Natural killer cell (primary cell): ENCODE results near the gene GPR171. TPM values are rescaled to one million over a fixed set of nuclear protein-coding genes. Genes with fewer than 3 reads are reported as not detected.
"Not testable (repeated sequence)": the region's sequence is repeated elsewhere in the genome, so short reads cannot be mapped to it uniquely, and the experiment has no call there.

Experiments used
- ATAC-seq, 3 donors: fragments of 150-1000 bp in 2 of 3; fragments of 200-7000 bp in 1 of 3; cut with Tn5 transposase; 1 replicate in 1 of 3; 2 replicates in 2 of 3; pipeline ENCODE4 v1.10.0; 2021; ENCODE audit warnings: mild to moderate bottlenecking in 2 of 3, moderate library complexity in 2 of 3
- DNase-seq, 2 donors: peaks; one replicate each; pipeline versions ENCODE4 v3.0.0 to v3.0.0-alpha.2; 2013 to 2021; ENCODE audit warnings: mixed read lengths in 1 of 2
- H3K27ac ChIP-seq: one replicate; pipeline ENCODE4 v1.5.1; 2013; ENCODE audit warnings: mild to moderate bottlenecking, low read length
- H3K27me3 ChIP-seq: one replicate; pipeline ENCODE4 v1.6.1; 2013; ENCODE audit warnings: low read length; ENCODE audit not compliant: control insufficient read depth, insufficient read depth
- H3K36me3 ChIP-seq: one replicate; pipeline ENCODE4 v1.6.1; 2013; ENCODE audit warnings: low read length; ENCODE audit not compliant: control insufficient read depth, insufficient read depth
- H3K4me1 ChIP-seq: one replicate; pipeline ENCODE4 v1.6.1; 2013; ENCODE audit warnings: low read length; ENCODE audit not compliant: control insufficient read depth, insufficient read depth
- H3K4me3 ChIP-seq: one replicate; pipeline ENCODE4 v1.5.1; 2013; ENCODE audit warnings: low read length
- H3K9me3 ChIP-seq: one replicate; pipeline ENCODE4 v1.6.1; 2013; ENCODE audit warnings: low read length; ENCODE audit not compliant: control insufficient read depth, insufficient read depth
- H3K27ac Mint-ChIP-seq, 2 donors: one replicate each; pipeline ENCODE4 v1.8.0; 2022; ENCODE audit warnings: mild to moderate bottlenecking in 2 of 2, mixed read lengths in 2 of 2, moderate library complexity in 1 of 2
- H3K27me3 Mint-ChIP-seq, 2 donors: one replicate each; pipeline ENCODE4 v1.8.0; 2022; ENCODE audit warnings: low read depth in 2 of 2, mixed read lengths in 2 of 2
- H3K36me3 Mint-ChIP-seq: one replicate; pipeline ENCODE4 v1.8.0; 2022; ENCODE audit warnings: mixed read lengths
- H3K4me1 Mint-ChIP-seq, 2 donors: one replicate each; pipeline ENCODE4 v1.8.0; 2022; ENCODE audit warnings: mixed read lengths in 2 of 2
- H3K4me3 Mint-ChIP-seq: one replicate; pipeline ENCODE4 v1.8.0; 2022; ENCODE audit warnings: mild to moderate bottlenecking, moderate library complexity, mixed read lengths
- H3K9me3 Mint-ChIP-seq, 2 donors: one replicate each; pipeline ENCODE4 v1.8.0; 2022; ENCODE audit warnings: mixed read lengths in 2 of 2
- WGBS: methylation state at CpG from one replicate; pipeline ENCODE4 v1.1.7; 2013; ENCODE audit warnings: missing lambda C conversion rate; ENCODE audit not compliant: insufficient coverage; 5-methylcytosine and 5-hydroxymethylcytosine counted together
- intact Hi-C: fragments of 100-400 bp; cut with micrococcal nuclease; formaldehyde crosslinking; loops from one replicate; pipeline ENCODE4 v1.14.2; 2022
- total RNA-seq, 4 donors: library from RNA; stranded (reverse); fragments of 120-200 nt in 1 of 4; gene quantifications; one replicate each; pipeline versions ENCODE4 v1.2.3 to v1.2.4, GENCODE V29; 2013 to 2022
- TF ChIP-seq, protein P1 (sequence below): fragments of 200-600 bp; IDR thresholded peaks from one replicate; pipeline ENCODE4 v1.8.0; 2022; ENCODE audit warnings: antibody characterized with exemption

Gene GPR171
- total RNA-seq, 3 donors from 2014 or later (not counting 1 experiment from before 2014, with no cell fraction given), result 3.4 to 9.0 (median 8.2) TPM

DNA sequence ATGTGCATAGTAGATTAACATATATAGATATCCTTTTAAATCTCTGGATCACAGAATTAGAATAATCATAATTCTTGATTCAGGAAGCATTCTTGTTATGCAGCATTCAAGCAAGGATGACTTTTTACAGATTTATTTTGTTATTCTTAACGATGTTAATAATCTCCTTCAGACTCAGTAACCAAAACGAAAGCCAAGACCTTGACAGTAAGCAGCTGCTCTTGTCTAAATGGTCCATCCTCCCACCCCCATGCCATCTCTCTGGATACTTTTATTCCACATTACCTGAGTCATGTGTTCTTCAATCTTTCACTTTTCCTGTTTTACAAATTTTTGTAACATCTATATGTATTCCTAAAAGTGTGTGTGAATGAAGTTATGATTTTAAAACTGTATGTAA is 33.3 kb upstream of the GPR171 start:
- intact Hi-C loops, result no loop called here
- H3K4me1 Mint-ChIP-seq, result peaks cover 9 to 18% of the 10 kb centered on the region in 2 donors
- no peaks in the 10 kb centered on the region for H3K36me3 ChIP-seq
- no peak overlapping the region for H3K4me3 Mint-ChIP-seq
- peaks cover 0 to 2% of the 10 kb centered on the region in 2 donors for H3K27me3 Mint-ChIP-seq
- WGBS, result 100% methylated on average over 2 of the region's 2 CpGs
- TF ChIP-seq, protein P1, sequence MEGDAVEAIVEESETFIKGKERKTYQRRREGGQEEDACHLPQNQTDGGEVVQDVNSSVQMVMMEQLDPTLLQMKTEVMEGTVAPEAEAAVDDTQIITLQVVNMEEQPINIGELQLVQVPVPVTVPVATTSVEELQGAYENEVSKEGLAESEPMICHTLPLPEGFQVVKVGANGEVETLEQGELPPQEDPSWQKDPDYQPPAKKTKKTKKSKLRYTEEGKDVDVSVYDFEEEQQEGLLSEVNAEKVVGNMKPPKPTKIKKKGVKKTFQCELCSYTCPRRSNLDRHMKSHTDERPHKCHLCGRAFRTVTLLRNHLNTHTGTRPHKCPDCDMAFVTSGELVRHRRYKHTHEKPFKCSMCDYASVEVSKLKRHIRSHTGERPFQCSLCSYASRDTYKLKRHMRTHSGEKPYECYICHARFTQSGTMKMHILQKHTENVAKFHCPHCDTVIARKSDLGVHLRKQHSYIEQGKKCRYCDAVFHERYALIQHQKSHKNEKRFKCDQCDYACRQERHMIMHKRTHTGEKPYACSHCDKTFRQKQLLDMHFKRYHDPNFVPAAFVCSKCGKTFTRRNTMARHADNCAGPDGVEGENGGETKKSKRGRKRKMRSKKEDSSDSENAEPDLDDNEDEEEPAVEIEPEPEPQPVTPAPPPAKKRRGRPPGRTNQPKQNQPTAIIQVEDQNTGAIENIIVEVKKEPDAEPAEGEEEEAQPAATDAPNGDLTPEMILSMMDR, result no peak
- no peak overlapping the region for H3K27ac Mint-ChIP-seq
- DNase-seq (no peak), ATAC-seq (no peak)
- H3K27me3 ChIP-seq, result no peaks in the 10 kb centered on the region
- H3K36me3 Mint-ChIP-seq, result no peaks in the 10 kb centered on the region
- no peak overlapping the region for H3K4me3 ChIP-seq
- no peaks in the 10 kb centered on the region for H3K9me3 Mint-ChIP-seq
- H3K9me3 ChIP-seq, result no peaks in the 10 kb centered on the region
- H3K4me1 ChIP-seq, result peaks cover 11% of the 10 kb centered on the region
- H3K27ac ChIP-seq, result no peak overlapping the region

DNA sequence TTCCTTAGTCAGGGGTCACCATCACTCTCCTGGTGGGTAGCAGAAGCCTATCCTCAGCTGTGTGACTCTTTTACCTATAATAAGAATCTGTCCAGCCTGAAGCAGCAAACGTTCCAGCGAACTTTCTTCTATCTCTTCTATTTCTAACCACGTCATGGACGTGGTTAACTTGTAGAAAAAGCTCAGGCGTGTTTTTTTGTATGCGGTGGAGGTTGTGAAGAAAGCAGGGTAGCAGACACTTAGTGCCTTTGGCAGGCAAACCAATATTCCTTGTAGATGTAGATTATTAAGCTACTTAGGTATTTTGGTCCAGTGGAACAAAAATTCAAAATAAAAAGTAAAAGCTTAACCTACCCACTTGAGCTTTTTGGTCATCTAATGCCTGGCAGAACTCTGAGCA is 31.8 kb upstream of the GPR171 start:
- ATAC-seq, result peak; percentile 52 to 83 (median 54)
- H3K9me3 Mint-ChIP-seq, result no peaks in the 10 kb centered on the region
- no peaks in the 10 kb centered on the region for H3K27me3 ChIP-seq
- peaks cover 20 to 25% of the 10 kb centered on the region in 2 donors for H3K4me1 Mint-ChIP-seq
- H3K36me3 ChIP-seq, result no peaks in the 10 kb centered on the region
- 48% methylated on average over 4 of the region's 6 CpGs for WGBS
- intact Hi-C loops, result no loop called here
- H3K9me3 ChIP-seq, result no peaks in the 10 kb centered on the region
- peaks cover 11% of the 10 kb centered on the region for H3K4me1 ChIP-seq
- TF ChIP-seq, protein P1, result no peak
- peak overlapping the region in 1 of 2 donors; percentile 54 for H3K27ac Mint-ChIP-seq
- H3K27me3 Mint-ChIP-seq, result peaks cover 0 to 4% of the 10 kb centered on the region in 2 donors
- no peak overlapping the region for H3K27ac ChIP-seq
- DNase-seq, result no peak
- no peak overlapping the region for H3K4me3 ChIP-seq
- H3K36me3 Mint-ChIP-seq, result no peaks in the 10 kb centered on the region
- H3K4me3 Mint-ChIP-seq, result no peak overlapping the region

DNA sequence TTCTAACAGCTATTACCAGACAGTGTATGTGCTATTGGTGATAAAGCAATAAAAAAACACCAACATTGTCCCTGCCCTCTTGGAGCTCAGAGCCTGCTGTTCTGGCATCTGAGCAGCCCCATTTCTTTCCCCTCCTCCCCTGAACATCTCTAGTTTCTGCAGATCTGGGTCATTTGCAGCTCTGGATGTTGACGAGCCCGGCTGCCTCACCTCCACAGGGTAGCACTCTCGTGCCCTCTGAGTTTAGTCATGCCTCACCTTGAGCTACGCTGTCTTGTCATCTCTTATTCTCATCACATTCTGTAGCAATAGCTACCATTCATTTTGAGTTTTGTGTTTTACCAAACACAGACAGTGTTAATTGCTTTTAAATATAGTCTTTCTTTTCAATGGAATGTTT is 30.0 kb upstream of the GPR171 start:
- Histone ChIP-seq H3K4me1 (peaks cover 18% of the 10 kb centered on the region), H3K27me3 (no peaks in the 10 kb centered on the region), H3K4me3 (no peak overlapping the region), H3K36me3 (no peaks in the 10 kb centered on the region), H3K9me3 (no peaks in the 10 kb centered on the region), H3K27ac (no peak overlapping the region)
- TF ChIP-seq, protein P1, result no peak
- DNase-seq, result no peak
- Mint-ChIP-seq H3K27ac (no peak overlapping the region), H3K9me3 (no peaks in the 10 kb centered on the region), H3K36me3 (no peaks in the 10 kb centered on the region), H3K4me3 (no peak overlapping the region), H3K27me3 (peaks cover 0 to 4% of the 10 kb centered on the region in 2 donors), H3K4me1 (peaks cover 26 to 30% of the 10 kb centered on the region in 2 donors)
- WGBS, result 85% methylated on average over 4 of the region's 4 CpGs
- intact Hi-C loops, result no loop called here
- no peak for ATAC-seq

DNA sequence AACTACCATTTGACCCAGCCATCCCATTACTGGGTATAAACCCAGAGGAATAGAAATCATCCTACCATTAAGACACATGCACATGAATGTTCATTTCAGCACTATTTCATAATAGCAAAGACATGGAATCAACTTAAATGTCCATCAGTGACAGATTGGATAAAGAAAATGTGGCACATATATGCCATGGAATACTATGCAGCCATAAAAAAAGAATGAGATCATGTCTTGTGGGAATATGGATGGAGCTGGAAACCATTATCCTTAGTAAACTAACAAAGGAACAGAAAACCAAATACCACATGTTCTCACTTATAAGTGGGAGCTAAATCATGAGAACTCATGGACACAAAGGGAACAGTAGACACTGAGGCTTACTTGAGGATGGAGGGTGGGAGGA is 29.4 kb upstream of the GPR171 start:
- H3K27ac Mint-ChIP-seq, result not testable (repeated sequence)

More for the DNA sequence above, 29.4 kb upstream of the GPR171 start:
- peaks cover 32 to 36% of the 10 kb centered on the region in 2 donors for H3K4me1 Mint-ChIP-seq
- H3K27me3 Mint-ChIP-seq, H3K4me3 Mint-ChIP-seq, H3K27ac ChIP-seq, DNase-seq, intact Hi-C loops, H3K27me3 ChIP-seq, H3K4me3 ChIP-seq, H3K36me3 Mint-ChIP-seq, H3K36me3 ChIP-seq, H3K9me3 Mint-ChIP-seq, ATAC-seq, H3K9me3 ChIP-seq: not testable (repeated sequence)
- peaks cover 22% of the 10 kb centered on the region for H3K4me1 ChIP-seq
